K562 (cell line): Measurements from ENCODE around the gene CHD6. TPM values are rescaled to one million over a fixed set of nuclear protein-coding genes. Genes with fewer than 3 reads are reported as not detected.

ENCODE experiments used
- ATAC-seq: fragments of 200-7000 bp; cut with Tn5 transposase; 3 replicates; pipeline ENCODE4 v1.9.1; 2020; ENCODE audit warnings: moderate library complexity
- BruUV-seq: library from RNA; stranded (reverse); fragments of 400-500 nt; replicated peaks from 2 replicates; lab custom pipeline; 2021; lab: Mats Ljungman, UMichigan
- CTCF ChIA-PET: fragments of 300-600 bp; formaldehyde crosslinking; extraction: SDS; loops from one replicate; lab custom pipeline; 2021; ENCODE audit warnings: low intra/inter-chr PET ratio; lab: Yijun Ruan, JAX
- POLR2A ChIA-PET: fragments of 300-600, 350-650 bp; sonication (Branson Sonifier 250); formaldehyde crosslinking; extraction: SDS; loops from one replicate; lab custom pipeline; 2021; ENCODE audit warnings: antibody characterized with exemption, inconsistent platforms; lab: Yijun Ruan, JAX
- DNase-seq, 4 experiments: peaks; one replicate each; pipeline versions ENCODE4 v3.0.0 to v3.0.0-alpha.2; 2011 to 2018; ENCODE audit warnings: low spot score in 3 of 4, mixed read lengths in 3 of 4; ENCODE audit errors: extremely low read depth in 1 of 4
- FAIRE-seq: peaks from 2 replicates; lab custom pipeline; 2011; peaks lifted over from hg19 to GRCh38; lab: Jason Lieb, UNC
- H2AFZ ChIP-seq: 2 replicates; pipeline ENCODE4 v1.6.0; 2011; ENCODE audit warnings: low read depth, low read length, control low read depth, inconsistent platforms
- H3K27ac ChIP-seq: fragments of 200-600 bp; 3 replicates; pipeline ENCODE4 v1.8.0; 2011; ENCODE audit warnings: low read depth, mild to moderate bottlenecking, control low read depth, inconsistent platforms, low read length, moderate library complexity, mixed read lengths; ENCODE audit errors: extremely low read depth
- H3K27me3 ChIP-seq, 2 experiments: fragments of 300-600 bp in 1 of 2; 2 replicates in 1 of 2; 3 replicates in 1 of 2; pipeline versions ENCODE4 v1.6.0 to v1.8.0; 2011; ENCODE audit warnings: inconsistent platforms in 2 of 2, low read length in 2 of 2, mild to moderate bottlenecking in 1 of 2, mixed read lengths in 1 of 2, moderate library complexity in 1 of 2; ENCODE audit not compliant: control insufficient read depth in 2 of 2, insufficient read depth in 2 of 2
- H3K36me3 ChIP-seq: fragments of 300-600 bp; 3 replicates; pipeline ENCODE4 v1.8.0; 2011; ENCODE audit warnings: mild to moderate bottlenecking, low read length, inconsistent platforms; ENCODE audit not compliant: control insufficient read depth, insufficient read depth
- H3K4me1 ChIP-seq, 2 experiments: fragments of 200-600 bp in 1 of 2; replicated peaks in 1 of 2; 2 replicates in 1 of 2; 3 replicates in 1 of 2; pipeline versions ENCODE4 v1.5.1 to v1.8.0; 2011; ENCODE audit warnings: inconsistent platforms in 2 of 2, low read length in 2 of 2, mild to moderate bottlenecking in 1 of 2, mixed read lengths in 1 of 2, moderate library complexity in 1 of 2; ENCODE audit not compliant: control insufficient read depth in 2 of 2, insufficient read depth in 2 of 2
- H3K4me2 ChIP-seq: 2 replicates; pipeline ENCODE4 v1.6.1; 2011; ENCODE audit warnings: low read length, control low read depth, inconsistent platforms, mixed read lengths; ENCODE audit not compliant: insufficient read depth
- H3K4me3 ChIP-seq: fragments of 200-600 bp; sonication (generic), shearing (Covaris generic); 2 replicates; pipeline ENCODE4 v1.5.1; 2016; ENCODE audit warnings: control low read depth, inconsistent platforms
- H3K79me2 ChIP-seq: fragments of 200-600 bp; 3 replicates; pipeline ENCODE4 v1.8.0; 2011; ENCODE audit warnings: low read length, inconsistent platforms; ENCODE audit not compliant: control insufficient read depth, insufficient read depth
- H3K9ac ChIP-seq, 2 experiments: 2 replicates each; pipeline versions ENCODE4 v1.6.0 to v1.6.1; 2011; ENCODE audit warnings: low read depth in 2 of 2, low read length in 2 of 2, control low read depth in 1 of 2, inconsistent platforms in 1 of 2, mild to moderate bottlenecking in 1 of 2, mixed read lengths in 1 of 2; ENCODE audit not compliant: insufficient read depth in 1 of 2
- H3K9me1 ChIP-seq: one replicate; pipeline ENCODE4 v1.6.0; 2011; ENCODE audit warnings: inconsistent platforms, mild to moderate bottlenecking, low read length, moderate library complexity; ENCODE audit not compliant: control insufficient read depth, insufficient read depth
- H3K9me3 ChIP-seq: replicated peaks from 2 replicates; pipeline ENCODE4 v1.5.1; 2011; ENCODE audit warnings: low read depth, low read length, inconsistent platforms; ENCODE audit not compliant: control insufficient read depth, insufficient read depth
- H4K20me1 ChIP-seq: replicated peaks from 2 replicates; pipeline ENCODE4 v1.6.1; 2011; ENCODE audit warnings: low read length, inconsistent platforms, mixed read lengths; ENCODE audit not compliant: control insufficient read depth, insufficient read depth
- BHLHE40 ChIP-seq: IDR thresholded peaks from 2 replicates; pipeline ENCODE4 v1.6.1; 2011; ENCODE audit warnings: low read length, improper control_type of control experiment
- CCNT2 ChIP-seq: IDR thresholded peaks from 2 replicates; pipeline ENCODE4 v1.6.1; 2011; ENCODE audit warnings: borderline replicate concordance, low read depth, mild to moderate bottlenecking, moderate library complexity, mixed read lengths, low read length; ENCODE audit not compliant: insufficient read length; ENCODE audit errors: extremely low read depth
- DIDO1 ChIP-seq: fragments of 450-650 bp; IDR thresholded peaks from 2 replicates; pipeline ENCODE4 v1.6.1; 2016; ENCODE audit warnings: low read depth, missing biosample characterization, missing genetic modification characterization
- DLX4 ChIP-seq: fragments of 250-450 bp; sonication (Bioruptor Pico); IDR thresholded peaks from 2 replicates; pipeline ENCODE4 v1.6.1; 2021; ENCODE audit warnings: mild to moderate bottlenecking
- EGR1 ChIP-seq: fragments of 450-650 bp; conservative IDR thresholded peaks from 2 replicates; pipeline ENCODE4 v1.6.1; 2017; ENCODE audit warnings: mild to moderate bottlenecking
- ELF2 ChIP-seq: fragments of 250-450 bp; sonication (Bioruptor Pico); IDR thresholded peaks from 2 replicates; pipeline ENCODE4 v1.5.0; 2021; ENCODE audit warnings: mild to moderate bottlenecking
- FOXP1 ChIP-seq: sonication (generic); formaldehyde crosslinking; IDR thresholded peaks from 2 replicates; pipeline ENCODE4 v1.8.0; 2022; ENCODE audit warnings: mild to moderate bottlenecking, missing genetic modification reagents
- HMG20B ChIP-seq: fragments of 250-450 bp; sonication (Bioruptor Pico); IDR thresholded peaks from 2 replicates; pipeline ENCODE4 v1.5.0; 2021; ENCODE audit warnings: mild to moderate bottlenecking
- KDM4B ChIP-seq, 2 experiments: fragments of 450-650 bp in 1 of 2; sonication (generic) in 1 of 2; IDR thresholded peaks; 2 replicates each; pipeline ENCODE4 v1.6.1; 2016 to 2017; ENCODE audit warnings: borderline replicate concordance in 2 of 2, antibody characterized with exemption in 1 of 2, low read depth in 1 of 2, mild to moderate bottlenecking in 1 of 2
- THRA ChIP-seq: fragments of 450-650 bp; IDR thresholded peaks from 2 replicates; pipeline ENCODE4 v1.6.1; 2017; ENCODE audit warnings: mild to moderate bottlenecking, moderate library complexity
- WGBS: fragments of 100-300 bp; shearing (Covaris generic); methylation state at CpG from one replicate; pipeline ENCODE4 v1.1.6; 2016; ENCODE audit warnings: low coverage, mixed read lengths; ENCODE audit not compliant: insufficient coverage; ENCODE audit errors: missing lambda C conversion rate; 5-methylcytosine and 5-hydroxymethylcytosine counted together
- in situ Hi-C: fragments of 300-500 bp; cut with MboI; formaldehyde crosslinking; loops from 4 replicates; pipeline ENCODE4 v1.15.0; 2018; ENCODE audit warnings: inconsistent platforms, mixed read lengths
- intact Hi-C: fragments of 100-400 bp; cut with micrococcal nuclease; formaldehyde crosslinking; loops from 2 replicates; pipeline ENCODE4 v1.14.2; 2022
- polyA plus RNA-seq, 8 experiments: library from polyadenylated mRNA; depleted of rRNA in 4 of 8; stranded (reverse) in 5 of 8; unstranded in 3 of 8; fragments of >200 nt; fragmentation: Nextera tagmentation in 2 of 8; fragmentation: Illumina TruSeq in 1 of 8; extraction: Ambion mirVana in 2 of 8; extraction: Trizol in 1 of 8; gene quantifications; 2 replicates each; pipeline versions ENCODE4 v1.2.1 to v1.2.3, GENCODE V29; 2011 to 2014; ENCODE audit warnings: inconsistent platforms in 1 of 8, missing spikeins in 1 of 8
- total RNA-seq, 7 experiments: library from RNA; depleted of rRNA in 6 of 7; stranded (reverse); fragments of >200 nt in 6 of 7; fragmentation: Illumina TruSeq in 2 of 7; extraction: Trizol in 2 of 7; gene quantifications; 2 replicates each; pipeline versions ENCODE4 v1.2.1 to v1.2.3, GENCODE V29; 2011 to 2021; ENCODE audit warnings: low replicate concordance in 1 of 7

Gene CHD6
- total and polyA plus RNA-seq, 9 of the 15 experiments (the other 6 are each of a cell fraction or from before 2014, with no cell fraction given): 3.9 to 24.2 (median 12.8) TPM

GRCh38 chr20:41494451-41494850, 123.7 kb downstream of the CHD6 start:
- H3K36me3 ChIP-seq: peaks cover 45% of the 10 kb centered on the region
- ATAC-seq (no peak), FAIRE-seq (no peak), DNase-seq (no peak)
- no peak overlapping the region for H3K4me2 ChIP-seq
- H3K79me2 ChIP-seq: no peaks in the 10 kb centered on the region
- H3K9ac ChIP-seq: no peak overlapping the region
- 80% methylated on average over 4 of the region's 4 CpGs for WGBS
- no peaks in the 10 kb centered on the region for H4K20me1 ChIP-seq
- H2AFZ ChIP-seq: no peak overlapping the region
- H3K27me3 ChIP-seq: no peaks in the 10 kb centered on the region
- TF ChIP-seq DLX4 (CRISPR knock-in tag): no peak
- no peak for TF ChIP-seq EGR1
- no peak for TF ChIP-seq THRA
- TF ChIP-seq BHLHE40: no peak
- no peak for TF ChIP-seq ELF2 (CRISPR knock-in tag)
- TF ChIP-seq FOXP1 (CRISPR knock-in tag): no peak
- no peak for TF ChIP-seq HMG20B (CRISPR knock-in tag)
- TF ChIP-seq CCNT2: no peak
- no peak for TF ChIP-seq DIDO1 (tag)
- no peak for TF ChIP-seq KDM4B (IDR thresholded peaks at IDR 0.05; ENCODE audit: borderline replicate concordance in 2 of 2, low read depth in 1 of 2)
- H3K4me3 ChIP-seq: no peak overlapping the region
- H3K9me1 ChIP-seq: no peaks in the 10 kb centered on the region
- no peaks in the 10 kb centered on the region for H3K9me3 ChIP-seq
- in situ Hi-C loops (no loop called here), intact Hi-C loops (no loop called here)
- H3K4me1 ChIP-seq: no peaks in the 10 kb centered on the region
- POLR2A ChIA-PET: interaction anchor here (0.6 to 1.8 kb wide), 4 partner anchors 11 to 199 kb away, joined by 4 to 7 read pairs (median 4); no protein-coding TSS in a partner anchor
- CTCF ChIA-PET: no interaction called here
- no peak overlapping the region for H3K27ac ChIP-seq
- no TSS peak for BruUV-seq
